Measurements from ENCODE around the gene GABRD.

- TF ChIP-seq EZH2 (IDR thresholded peaks at IDR 0.05; ENCODE audit: insufficient read depth, poor library complexity, severe bottlenecking) (no peak), EZH2phosphoT487 (IDR thresholded peaks at IDR 0.05; ENCODE audit: insufficient read depth, low read depth) (no peak)
Measured at GRCh38 chr1:1989789-1990188, 29.4 kb upstream of the GABRD start.
